ENCODE data around the gene KCND3.

DNA sequence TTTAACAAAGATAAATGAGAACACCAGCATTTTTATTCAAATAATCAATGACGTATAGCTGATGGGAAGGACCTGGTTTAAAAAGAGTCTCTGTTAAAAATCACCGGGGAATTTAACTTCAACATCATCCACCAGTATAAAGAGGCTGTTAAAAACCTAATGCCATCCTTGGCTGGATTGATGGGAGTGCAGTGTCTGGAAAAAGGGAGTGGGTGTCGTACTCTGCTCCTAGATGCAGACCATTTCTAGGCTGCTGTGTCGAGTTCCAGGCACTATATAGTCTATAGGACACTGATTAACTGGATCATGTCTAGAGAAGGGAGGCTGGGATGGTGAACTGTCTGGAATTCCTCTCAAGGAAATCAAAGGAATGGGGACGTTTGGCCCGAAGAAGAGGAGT lies 197.7 kb downstream of the KCND3 start:
- TF ChIP-seq, protein P1, sequence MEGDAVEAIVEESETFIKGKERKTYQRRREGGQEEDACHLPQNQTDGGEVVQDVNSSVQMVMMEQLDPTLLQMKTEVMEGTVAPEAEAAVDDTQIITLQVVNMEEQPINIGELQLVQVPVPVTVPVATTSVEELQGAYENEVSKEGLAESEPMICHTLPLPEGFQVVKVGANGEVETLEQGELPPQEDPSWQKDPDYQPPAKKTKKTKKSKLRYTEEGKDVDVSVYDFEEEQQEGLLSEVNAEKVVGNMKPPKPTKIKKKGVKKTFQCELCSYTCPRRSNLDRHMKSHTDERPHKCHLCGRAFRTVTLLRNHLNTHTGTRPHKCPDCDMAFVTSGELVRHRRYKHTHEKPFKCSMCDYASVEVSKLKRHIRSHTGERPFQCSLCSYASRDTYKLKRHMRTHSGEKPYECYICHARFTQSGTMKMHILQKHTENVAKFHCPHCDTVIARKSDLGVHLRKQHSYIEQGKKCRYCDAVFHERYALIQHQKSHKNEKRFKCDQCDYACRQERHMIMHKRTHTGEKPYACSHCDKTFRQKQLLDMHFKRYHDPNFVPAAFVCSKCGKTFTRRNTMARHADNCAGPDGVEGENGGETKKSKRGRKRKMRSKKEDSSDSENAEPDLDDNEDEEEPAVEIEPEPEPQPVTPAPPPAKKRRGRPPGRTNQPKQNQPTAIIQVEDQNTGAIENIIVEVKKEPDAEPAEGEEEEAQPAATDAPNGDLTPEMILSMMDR (conservative IDR thresholded peaks at IDR 0.05; ENCODE audit: low read depth in 2 of 2) = no peak
- TF ChIP-seq POLR2AphosphoS5 (IDR thresholded peaks at IDR 0.05; ENCODE audit: low read depth) (no peak), EZH2phosphoT487 (IDR thresholded peaks at IDR 0.05; ENCODE audit: unreplicated experiment) (no peak), EZH2 (IDR thresholded peaks at IDR 0.05; ENCODE audit: low read depth, unreplicated experiment) (no peak), ZNF114 (CRISPR knock-in tag; IDR thresholded peaks at IDR 0.05) (no peak)
